ENCODE measurements around the gene IER3IP1.

Gene IER3IP1

GRCh38 chr18:47143153-47143552 lies 33.0 kb downstream of the IER3IP1 start:
- no peak for TF ChIP-seq CTCF (IDR thresholded peaks at IDR 0.05; ENCODE audit: low read depth, low read length, missing control alignments)
- DNase-seq (ENCODE audit: extremely low read depth, low read depth): no peak
- H3K4me3 ChIP-seq (replicated peaks; ENCODE audit: low read depth, low read length): no peak overlapping the region

- no peak for TF ChIP-seq CTCF (IDR thresholded peaks at IDR 0.05; ENCODE audit: low read depth, low read length, missing control alignments)
- no peak for DNase-seq (ENCODE audit: extremely low read depth, low read depth)
These were observed 34.9 kb downstream of the IER3IP1 start for GRCh38 chr18:47141289-47141688.

GRCh38 chr18:47121146-47121545 lies 55.0 kb downstream of the IER3IP1 start:
- no peak for TF ChIP-seq CTCF (IDR thresholded peaks at IDR 0.05; ENCODE audit: low read depth, low read length, missing control alignments)
- no peak overlapping the region for H3K4me3 ChIP-seq (replicated peaks; ENCODE audit: low read depth, low read length)
- DNase-seq (ENCODE audit: extremely low read depth, low read depth): no peak

More at GRCh38 chr18:47141289-47141688, 34.9 kb downstream of the IER3IP1 start:
- no peak overlapping the region for H3K4me3 ChIP-seq (replicated peaks; ENCODE audit: low read depth, low read length)

GRCh38 chr18:47120428-47120827 lies 55.7 kb downstream of the IER3IP1 start:
- TF ChIP-seq CTCF (IDR thresholded peaks at IDR 0.05; ENCODE audit: low read depth, low read length, missing control alignments): no peak
- no peak overlapping the region for H3K4me3 ChIP-seq (replicated peaks; ENCODE audit: low read depth, low read length)
- no peak for DNase-seq (ENCODE audit: extremely low read depth, low read depth)

GRCh38 chr18:47118981-47119380 lies 57.2 kb downstream of the IER3IP1 start:
- H3K4me3 ChIP-seq (replicated peaks; ENCODE audit: low read depth, low read length): no peak overlapping the region
- DNase-seq (ENCODE audit: extremely low read depth, low read depth): no peak
- TF ChIP-seq CTCF (IDR thresholded peaks at IDR 0.05; ENCODE audit: low read depth, low read length, missing control alignments): no peak

GRCh38 chr18:47115205-47115604 lies 61.0 kb downstream of the IER3IP1 start:
- H3K4me3 ChIP-seq (replicated peaks; ENCODE audit: low read depth, low read length): no peak overlapping the region
- TF ChIP-seq CTCF (IDR thresholded peaks at IDR 0.05; ENCODE audit: low read depth, low read length, missing control alignments): no peak
- no peak for DNase-seq (ENCODE audit: extremely low read depth, low read depth)

- TF ChIP-seq CTCF (IDR thresholded peaks at IDR 0.05; ENCODE audit: low read depth, low read length, missing control alignments): no peak
- DNase-seq (ENCODE audit: extremely low read depth, low read depth): no peak
- no peak overlapping the region for H3K4me3 ChIP-seq (replicated peaks; ENCODE audit: low read depth, low read length)
These were observed 62.2 kb downstream of the IER3IP1 start for GRCh38 chr18:47113796-47114540.
